DOHH2 (cell line): ENCODE data around the gene NPDC1.

ENCODE experiments used
- H3F3A ChIP-seq: fragments of 200-600 bp; sonication (generic), shearing (Covaris generic); 2 replicates; pipeline ENCODE4 v1.6.0; 2016; ENCODE audit warnings: antibody characterized with exemption, mild to moderate bottlenecking; ENCODE audit not compliant: control insufficient read depth, insufficient read depth
- H3K27ac ChIP-seq: fragments of 200-600 bp; sonication (generic); 2 replicates; pipeline ENCODE4 v1.5.1; 2014; ENCODE audit warnings: low read depth, mild to moderate bottlenecking, low read length, moderate library complexity
- H3K27me3 ChIP-seq: fragments of 200-600 bp; sonication (generic); 2 replicates; pipeline ENCODE4 v1.6.1; 2014; ENCODE audit warnings: mild to moderate bottlenecking, low read length, mixed read lengths; ENCODE audit not compliant: control insufficient read depth
- H3K36me3 ChIP-seq: fragments of 200-600 bp; sonication (generic); 2 replicates; pipeline ENCODE4 v1.6.1; 2014; ENCODE audit warnings: mild to moderate bottlenecking, low read length, moderate library complexity, mixed read lengths; ENCODE audit not compliant: control insufficient read depth
- H3K4me1 ChIP-seq: fragments of 200-600 bp; sonication (generic); 2 replicates; pipeline ENCODE4 v1.6.1; 2014; ENCODE audit warnings: mild to moderate bottlenecking, low read length, mixed read lengths; ENCODE audit not compliant: control insufficient read depth
- H3K4me2 ChIP-seq: fragments of 200-600 bp; sonication (generic); 2 replicates; pipeline ENCODE4 v1.6.0; 2014; ENCODE audit warnings: mild to moderate bottlenecking, low read length, moderate library complexity
- H3K4me3 ChIP-seq: fragments of 200-600 bp; sonication (generic); 2 replicates; pipeline ENCODE4 v1.5.1; 2014; ENCODE audit warnings: mild to moderate bottlenecking, low read length, mixed read lengths
- H3K79me2 ChIP-seq: fragments of 200-600 bp; sonication (generic); 2 replicates; pipeline ENCODE4 v1.6.1; 2014; ENCODE audit warnings: mild to moderate bottlenecking, low read length, mixed read lengths; ENCODE audit not compliant: control insufficient read depth
- H3K9me2 ChIP-seq: fragments of 200-600 bp; sonication (generic); replicated peaks from 2 replicates; pipeline ENCODE4 v1.6.1; 2014; ENCODE audit warnings: mild to moderate bottlenecking, low read length, mixed read lengths; ENCODE audit not compliant: control insufficient read depth
- H3K9me3 ChIP-seq: fragments of 200-600 bp; sonication (generic); 2 replicates; pipeline ENCODE4 v1.6.1; 2014; ENCODE audit warnings: antibody characterized with exemption, low read length, mixed read lengths; ENCODE audit not compliant: control insufficient read depth, insufficient read depth
- H4K20me1 ChIP-seq: fragments of 200-600 bp; sonication (generic); 2 replicates; pipeline ENCODE4 v1.6.0; 2014; ENCODE audit warnings: low read depth, mild to moderate bottlenecking, antibody characterized with exemption, low read length, moderate library complexity; ENCODE audit not compliant: control insufficient read depth, insufficient read depth
- CTCF ChIP-seq: fragments of 200-600 bp; sonication (generic); IDR thresholded peaks from one replicate; pipeline ENCODE4 v1.5.1; 2014; ENCODE audit warnings: antibody characterized with exemption, mild to moderate bottlenecking, low read depth, low read length; ENCODE audit not compliant: poor library complexity, severe bottlenecking
- EZH2phosphoT487 ChIP-seq: fragments of 200-600 bp; sonication (generic); IDR thresholded peaks from 2 replicates; pipeline ENCODE4 v1.6.1; 2017; ENCODE audit warnings: borderline replicate concordance, mild to moderate bottlenecking, antibody characterized with exemption, low read length, moderate library complexity, mixed read lengths

Gene NPDC1

GRCh38 chr9:137042751-137043727 is 2.9 kb downstream of the NPDC1 start:
- Histone ChIP-seq H3K27ac (no peak overlapping the region), H3F3A (no peaks in the 10 kb centered on the region), H3K36me3 (no peaks in the 10 kb centered on the region), H3K9me2 (no peaks in the 10 kb centered on the region), H3K79me2 (no peaks in the 10 kb centered on the region), H3K27me3 (peaks cover 39% of the 10 kb centered on the region), H3K9me3 (no peaks in the 10 kb centered on the region), H4K20me1 (peaks cover 8% of the 10 kb centered on the region; the same call in 1 of the 2 replicates), H3K4me1 (peaks cover 6% of the 10 kb centered on the region), H3K4me2 (no peak overlapping the region), H3K4me3 (no peak overlapping the region)
- TF ChIP-seq EZH2phosphoT487 (no peak), CTCF (no peak)

GRCh38 chr9:137041124-137041523 is 4.9 kb downstream of the NPDC1 start:
- Histone ChIP-seq H3K36me3 (no peaks in the 10 kb centered on the region), H3K27ac (no peak overlapping the region), H3K79me2 (no peaks in the 10 kb centered on the region), H3K4me1 (peaks cover 2% of the 10 kb centered on the region), H3K27me3 (peaks cover 33% of the 10 kb centered on the region), H3K9me3 (no peaks in the 10 kb centered on the region), H4K20me1 (peaks cover 1% of the 10 kb centered on the region; the same call in 1 of the 2 replicates), H3K4me2 (no peak overlapping the region), H3F3A (no peaks in the 10 kb centered on the region), H3K4me3 (no peak overlapping the region), H3K9me2 (no peaks in the 10 kb centered on the region)
- no peak for TF ChIP-seq CTCF
- no peak for TF ChIP-seq EZH2phosphoT487

GRCh38 chr9:137040568-137040967 is 5.4 kb downstream of the NPDC1 start:
- H3K27ac ChIP-seq = no peak overlapping the region
- H3F3A ChIP-seq = no peaks in the 10 kb centered on the region
- H3K9me2 ChIP-seq = no peaks in the 10 kb centered on the region
- no peaks in the 10 kb centered on the region for H3K4me1 ChIP-seq
- no peaks in the 10 kb centered on the region for H3K36me3 ChIP-seq
- H3K4me3 ChIP-seq = no peak overlapping the region
- no peaks in the 10 kb centered on the region for H3K79me2 ChIP-seq
- TF ChIP-seq EZH2phosphoT487 = no peak
- no peak overlapping the region for H3K4me2 ChIP-seq
- H4K20me1 ChIP-seq = no peaks in the 10 kb centered on the region
- H3K27me3 ChIP-seq = peaks cover 30% of the 10 kb centered on the region
- no peaks in the 10 kb centered on the region for H3K9me3 ChIP-seq
